ENCODE data around the gene HDC. TPM values are rescaled to one million over a fixed set of nuclear protein-coding genes. Genes with fewer than 3 reads are reported as not detected.

The HDC gene
- total RNA-seq, 2 donors from 2014 or later = 0.31 TPM; not detected in 1

GRCh38 chr15:50192926-50193620 is 72.5 kb downstream of the HDC start:
- no peak for DNase-seq

GRCh38 chr15:50192164-50192563 is 73.4 kb downstream of the HDC start:
- H3K4me1 Mint-ChIP-seq = no peaks in the 10 kb centered on the region

More at GRCh38 chr15:50192926-50193620, 72.5 kb downstream of the HDC start:
- Histone ChIP-seq H3K4me1 (ENCODE audit: control insufficient read depth, insufficient read depth, low read length) (no peaks in the 10 kb centered on the region), H3K27ac (ENCODE audit: low read depth, low read length) (no peak overlapping the region), H3K9me3 (ENCODE audit: control insufficient read depth, low read length) (no peaks in the 10 kb centered on the region), H3K36me3 (ENCODE audit: control insufficient read depth, insufficient read depth, low read length) (no peaks in the 10 kb centered on the region), H3K27me3 (ENCODE audit: control insufficient read depth, insufficient read depth, low read length, poor library complexity, severe bottlenecking) (no peaks in the 10 kb centered on the region), H3K9ac (ENCODE audit: extremely low read depth, low read length, poor library complexity, severe bottlenecking) (no peak overlapping the region), H3K4me3 (ENCODE audit: low read length) (no peak overlapping the region)
- 85 to 95% methylated on average over 3 to 6 of the region's 6 CpGs for WGBS, 2 experiments (ENCODE audit: insufficient coverage in 1 of 2, insufficient read length in 1 of 2)
- Mint-ChIP-seq H3K36me3 (ENCODE audit: low read depth) (no peaks in the 10 kb centered on the region), H3K4me1 (no peaks in the 10 kb centered on the region), H3K9me3 (no peaks in the 10 kb centered on the region), H3K27me3 (ENCODE audit: insufficient read depth) (no peaks in the 10 kb centered on the region), H3K4me3 (no peak overlapping the region), H3K27ac (no peak overlapping the region)
- TF ChIP-seq CTCF (conservative IDR thresholded peaks at IDR 0.05) = no peak

More at GRCh38 chr15:50192164-50192563, 73.4 kb downstream of the HDC start:
- Mint-ChIP-seq H3K36me3 (ENCODE audit: low read depth) (no peaks in the 10 kb centered on the region), H3K27ac (no peak overlapping the region), H3K9me3 (no peaks in the 10 kb centered on the region), H3K27me3 (ENCODE audit: insufficient read depth) (no peaks in the 10 kb centered on the region), H3K4me3 (no peak overlapping the region)
- Histone ChIP-seq H3K9me3 (ENCODE audit: control insufficient read depth, low read length) (no peaks in the 10 kb centered on the region), H3K27me3 (ENCODE audit: control insufficient read depth, insufficient read depth, low read length, poor library complexity, severe bottlenecking) (no peaks in the 10 kb centered on the region), H3K36me3 (ENCODE audit: control insufficient read depth, insufficient read depth, low read length) (no peaks in the 10 kb centered on the region), H3K4me3 (ENCODE audit: low read length) (no peak overlapping the region), H3K9ac (ENCODE audit: extremely low read depth, low read length, poor library complexity, severe bottlenecking) (no peak overlapping the region), H3K27ac (ENCODE audit: low read depth, low read length) (no peak overlapping the region), H3K4me1 (ENCODE audit: control insufficient read depth, insufficient read depth, low read length) (no peaks in the 10 kb centered on the region)
- DNase-seq = no peak
- WGBS, 2 experiments (ENCODE audit: insufficient coverage in 1 of 2, insufficient read length in 1 of 2) = no CpG with 5 or more reads among the region's 1 CpG
- TF ChIP-seq CTCF (conservative IDR thresholded peaks at IDR 0.05) = no peak

Other genes with a start within 250 kb of the HDC start
- under 1 TPM; 0.64 to 0.95 TPM for gene ATP8B4, start 146.5 kb downstream of the HDC start, total RNA-seq
- 1 to 10 TPM; 4.0 to 6.8 TPM for gene SLC27A2, start 83.5 kb downstream of the HDC start, total RNA-seq
- 10 to 100 TPM; 32.0 to 37.5 TPM for gene GABPB1, start 89.5 kb upstream of the HDC start, total RNA-seq
- 10 to 100 TPM; 71.1 to 74.3 TPM for gene USP8, start 158.7 kb upstream of the HDC start, total RNA-seq

Data from endodermal cell (in vitro differentiated cells).